ENCODE results near the gene CPT2.
"Not testable (repeated sequence)": the region's sequence is repeated elsewhere in the genome, so short reads cannot be mapped to it uniquely, and the experiment has no call there.

The CPT2 gene

GRCh38 chr1:53182716-53183094 is 13.9 kb upstream of the CPT2 start:
- DNase-seq, result no peak

GRCh38 chr1:53183095-53183990 is 13.3 kb upstream of the CPT2 start:
- DNase-seq, result no peak

- DNase-seq, result not testable (repeated sequence)
These were observed 10.7 kb upstream of the CPT2 start for GRCh38 chr1:53185955-53186297.

- DNase-seq, result no peak
These were observed 10.1 kb upstream of the CPT2 start for GRCh38 chr1:53186533-53186932.

- DNase-seq, result no peak
These were observed 9.2 kb upstream of the CPT2 start for GRCh38 chr1:53187401-53187800.

- DNase-seq, result no peak
These were observed 8.5 kb upstream of the CPT2 start for GRCh38 chr1:53188099-53188498.

GRCh38 chr1:53189061-53189460 is 7.6 kb upstream of the CPT2 start:
- no peak for DNase-seq

- no peak for DNase-seq
These were observed 6.4 kb upstream of the CPT2 start for GRCh38 chr1:53190210-53190611.

GRCh38 chr1:53195246-53196016 is 1.2 kb upstream of the CPT2 start:
- DNase-seq, result no peak

- DNase-seq, result peak; percentile 32
These were observed 573 bp upstream of the CPT2 start for GRCh38 chr1:53196017-53196484.

- DNase-seq, result no peak
These were observed 922 bp downstream of the CPT2 start for GRCh38 chr1:53197291-53198200.

- DNase-seq, result no peak
These were observed 1.6 kb downstream of the CPT2 start for GRCh38 chr1:53198241-53198651.

- no peak for DNase-seq
These were observed 6.8 kb downstream of the CPT2 start for GRCh38 chr1:53203466-53203865.

GRCh38 chr1:53205496-53205895 is 8.9 kb downstream of the CPT2 start:
- not testable (repeated sequence) for DNase-seq

GRCh38 chr1:53206083-53206685 is 9.6 kb downstream of the CPT2 start:
- DNase-seq, result peak; percentile 4

GRCh38 chr1:53206735-53207379 is 10.2 kb downstream of the CPT2 start:
- DNase-seq, result no peak

GRCh38 chr1:53207726-53208125 is 11.1 kb downstream of the CPT2 start:
- DNase-seq, result no peak

GRCh38 chr1:53210352-53210751 is 13.7 kb downstream of the CPT2 start:
- DNase-seq, result no peak

- DNase-seq, result no peak
These were observed 14.3 kb downstream of the CPT2 start for GRCh38 chr1:53210954-53211353.

- DNase-seq, result no peak
These were observed 17.8 kb downstream of the CPT2 start for GRCh38 chr1:53214376-53214940.

GRCh38 chr1:53218201-53218600 is 21.6 kb downstream of the CPT2 start:
- DNase-seq, result no peak

GRCh38 chr1:53219711-53220110 is 23.1 kb downstream of the CPT2 start:
- peak; percentile 6 for DNase-seq

Measured in NCI-H69 (cell line).